B cell (primary cell): ENCODE results near the gene ZG16. TPM values are rescaled to one million over a fixed set of nuclear protein-coding genes. Genes with fewer than 3 reads are reported as not detected.

ENCODE experiments used
- ATAC-seq: fragments of 200-7000 bp; cut with Tn5 transposase; one replicate; pipeline ENCODE4 v1.10.0; 2021; ENCODE audit warnings: low read depth, mild to moderate bottlenecking, moderate number of reproducible peaks, moderate library complexity
- CTCF ChIA-PET: fragments of 350-600 bp; sonication (Branson Sonifier 250); formaldehyde crosslinking; loops from one replicate; lab custom pipeline; 2021; ENCODE audit warnings: antibody characterized with exemption, inconsistent platforms; lab: Charles Lee
- POLR2A ChIA-PET: fragments of 350-600 bp; sonication (Branson Sonifier 250); formaldehyde crosslinking; loops from one replicate; lab custom pipeline; 2021; ENCODE audit warnings: antibody characterized with exemption; lab: Charles Lee
- DNase-seq: peaks from one replicate; pipeline ENCODE4 v3.0.0; 2013
- H2AFZ ChIP-seq: 2 replicates; pipeline ENCODE4 v1.6.1; 2012; ENCODE audit warnings: mild to moderate bottlenecking, low read depth, low read length; ENCODE audit not compliant: insufficient read depth, poor library complexity, severe bottlenecking
- H3K27ac ChIP-seq, 2 donors: 1 replicate in 1 of 2; 2 replicates in 1 of 2; pipeline ENCODE4 v1.5.1; 2012 to 2013; ENCODE audit warnings: low read length in 2 of 2, mild to moderate bottlenecking in 2 of 2, moderate library complexity in 1 of 2
- H3K27me3 ChIP-seq, 4 experiments: fragments of 200-600 bp in 1 of 4; sonication (generic) in 1 of 4; replicated peaks in 1 of 4; 1 replicate in 2 of 4; 2 replicates in 2 of 4; pipeline versions ENCODE4 v1.6.1 to v1.7.0; 2013 to 2016; ENCODE audit warnings: low read length in 3 of 4, mild to moderate bottlenecking in 2 of 4, mixed read lengths in 1 of 4, moderate library complexity in 1 of 4; ENCODE audit not compliant: insufficient read depth in 4 of 4, control insufficient read depth in 3 of 4; ENCODE audit errors: control extremely low read depth in 1 of 4
- H3K36me3 ChIP-seq, 2 experiments: replicated peaks in 1 of 2; 1 replicate in 1 of 2; 2 replicates in 1 of 2; pipeline versions ENCODE4 v1.6.1 to v1.7.1; 2013; ENCODE audit warnings: low read length in 1 of 2; ENCODE audit not compliant: insufficient read depth in 2 of 2, control insufficient read depth in 1 of 2; ENCODE audit errors: control extremely low read depth in 1 of 2, extremely low read depth in 1 of 2
- H3K4me1 ChIP-seq, 2 donors: fragments of 200-600 bp in 1 of 2; sonication (generic) in 1 of 2; 1 replicate in 1 of 2; 2 replicates in 1 of 2; pipeline versions ENCODE4 v1.5.1 to v1.6.1; 2013 to 2017; ENCODE audit warnings: low read length in 2 of 2; ENCODE audit not compliant: control insufficient read depth in 2 of 2, insufficient read depth in 2 of 2
- H3K4me2 ChIP-seq: replicated peaks from 2 replicates; pipeline ENCODE3; 2012; ENCODE audit warnings: mild to moderate bottlenecking, low read depth, low read length; ENCODE audit not compliant: poor library complexity, severe bottlenecking
- H3K4me3 ChIP-seq, 5 experiments: fragments of 200-600 bp in 1 of 5; sonication (generic) in 1 of 5; 1 replicate in 3 of 5; 2 replicates in 2 of 5; pipeline versions ENCODE4 v1.5.1 to v1.7.0; 2011 to 2016; ENCODE audit warnings: low read length in 4 of 5, mild to moderate bottlenecking in 4 of 5, low read depth in 2 of 5, control low read depth in 1 of 5, moderate library complexity in 1 of 5; ENCODE audit not compliant: insufficient read depth in 1 of 5; ENCODE audit errors: control extremely low read depth in 1 of 5, extremely low read depth in 1 of 5
- H3K79me2 ChIP-seq: fragments of 200-600 bp; sonication (generic); one replicate; pipeline ENCODE4 v1.6.0; 2016; ENCODE audit warnings: low read length; ENCODE audit not compliant: control insufficient read depth, insufficient read depth
- H3K9ac ChIP-seq: fragments of 200-600 bp; sonication (generic); 2 replicates; pipeline ENCODE4 v1.6.1; 2017; ENCODE audit warnings: mild to moderate bottlenecking, low read length, moderate library complexity
- H3K9me3 ChIP-seq, 3 donors: one replicate each; pipeline versions ENCODE4 v1.6.1 to v1.7.1; 2013; ENCODE audit warnings: low read length in 2 of 3; ENCODE audit not compliant: control insufficient read depth in 2 of 3, insufficient read depth in 1 of 3; ENCODE audit errors: control extremely low read depth in 1 of 3
- H4K20me1 ChIP-seq: 2 replicates; pipeline ENCODE4 v1.6.0; 2012; ENCODE audit warnings: mild to moderate bottlenecking, low read length; ENCODE audit not compliant: insufficient read depth, control insufficient read depth, poor library complexity, severe bottlenecking
- H3K27ac Mint-ChIP-seq: one replicate; pipeline ENCODE4 v1.8.0; 2021; ENCODE audit warnings: mixed read lengths
- H3K27me3 Mint-ChIP-seq: one replicate; pipeline ENCODE4 v1.8.0; 2021; ENCODE audit warnings: mixed read lengths
- H3K4me1 Mint-ChIP-seq: one replicate; pipeline ENCODE4 v1.8.0; 2021; ENCODE audit warnings: mixed read lengths
- H3K4me3 Mint-ChIP-seq: one replicate; pipeline ENCODE4 v1.8.0; 2021; ENCODE audit warnings: mixed read lengths
- H3K9me3 Mint-ChIP-seq: one replicate; pipeline ENCODE4 v1.8.0; 2022; ENCODE audit warnings: mixed read lengths; ENCODE audit not compliant: insufficient read depth
- CTCF ChIP-seq: fragments of 200-600 bp; IDR thresholded peaks from one replicate; pipeline ENCODE4 v1.8.0; 2022; ENCODE audit warnings: antibody characterized with exemption, mild to moderate bottlenecking
- EZH2 ChIP-seq: IDR thresholded peaks from 2 replicates; pipeline ENCODE4 v1.6.1; 2012; ENCODE audit warnings: borderline replicate concordance, low read depth, mild to moderate bottlenecking, moderate library complexity, low read length; ENCODE audit not compliant: insufficient read depth, poor library complexity, severe bottlenecking
- WGBS: methylation state at CpG from one replicate; pipeline ENCODE4 v1.1.5; 2013; ENCODE audit warnings: missing lambda C conversion rate; ENCODE audit not compliant: insufficient coverage; 5-methylcytosine and 5-hydroxymethylcytosine counted together
- intact Hi-C: fragments of 100-400 bp; cut with micrococcal nuclease; formaldehyde crosslinking; loops from one replicate; pipeline ENCODE4 v1.10.0; 2022
- polyA plus RNA-seq: library from polyadenylated mRNA; depleted of rRNA; stranded (reverse); fragments of >200 nt; gene quantifications from 2 replicates; pipeline ENCODE4 v1.2.3, GENCODE V29; 2012
- total RNA-seq, 2 donors: library from RNA; stranded (reverse); fragments of 120-200 nt in 1 of 2; gene quantifications; 1 replicate in 1 of 2; 2 replicates in 1 of 2; pipeline versions ENCODE4 v1.2.3 to v1.2.4, GENCODE V29; 2013 to 2022

Gene ZG16
- total and polyA plus RNA-seq, 2 donors (not counting 1 experiment from before 2014, with no cell fraction given) = 0.06 TPM; not detected in 1

GRCh38 chr16:29804020-29804419 is 26.0 kb downstream of the ZG16 start:
- Mint-ChIP-seq H3K27me3 (no peaks in the 10 kb centered on the region), H3K27ac (peak overlapping the region; percentile 100), H3K4me1 (peaks cover 34% of the 10 kb centered on the region), H3K9me3 (no peaks in the 10 kb centered on the region), H3K4me3 (peak overlapping the region; percentile 98)
- peak; percentile 40 for DNase-seq
- Histone ChIP-seq H3K4me2 (peak overlapping the region; percentile 92), H3K9ac (peak overlapping the region; percentile 85), H3K27me3 (no peaks in the 10 kb centered on the region), H3K4me3 (peak overlapping the region in 1 of 5 experiments; percentile 89), H4K20me1 (peaks cover 15% of the 10 kb centered on the region), H3K4me1 (peaks cover 28 to 33% of the 10 kb centered on the region in 2 donors), H2AFZ (no peak overlapping the region), H3K9me3 (no peaks in the 10 kb centered on the region), H3K27ac (peak overlapping the region; percentile 4 to 87), H3K79me2 (peaks cover 17% of the 10 kb centered on the region), H3K36me3 (peaks cover 1 to 22% of the 10 kb centered on the region in 2 experiments)
- ATAC-seq = no peak
- POLR2A ChIA-PET = interaction anchor here (0.5 to 4.3 kb wide), 10 partner anchors 10 to 123 kb away, joined by 3 to 24 read pairs (median 4); partner anchors contain the start of genes C16orf54, KIF22 and PAGR1
- TF ChIP-seq CTCF = no peak
- TF ChIP-seq EZH2 = no peak
- intact Hi-C loops = loop anchor here (2.0 kb wide), 1 partner anchor 123 kb away; the partner anchor contains the start of gene KCTD13
- CTCF ChIA-PET = interaction anchor here (0.6 to 2.1 kb wide), 16 partner anchors 9 to 158 kb away, joined by 3 to 17 read pairs (median 6); partner anchors contain the start of genes KIF22, MVP, PAGR1 and TMEM219
- 90% methylated on average over 2 of the region's 8 CpGs for WGBS
